GM12878 (cell line): Measurements from ENCODE around the gene WFDC13. TPM values are rescaled to one million over a fixed set of nuclear protein-coding genes. Genes with fewer than 3 reads are reported as not detected.
A peak's percentile ranks its signal among the peaks of the same experiment; 100 is the strongest.

ENCODE experiments used
- ATAC-seq: fragments of 200-7000 bp; cut with Tn5 transposase; 3 replicates; pipeline ENCODE4 v1.9.1; 2020; ENCODE audit warnings: mild to moderate bottlenecking, moderate library complexity
- BruUV-seq: library from RNA; stranded (reverse); fragments of 400-500 nt; replicated peaks from 2 replicates; lab custom pipeline; 2021; lab: Mats Ljungman, UMichigan
- CTCF ChIA-PET: fragments of 300-600 bp; sonication (Branson Sonifier 250); formaldehyde crosslinking; extraction: SDS; loops from one replicate; lab custom pipeline; 2021; ENCODE audit warnings: inconsistent platforms; lab: Yijun Ruan, JAX
- POLR2A ChIA-PET: fragments of 350-600 bp; formaldehyde crosslinking; extraction: SDS; loops from one replicate; lab custom pipeline; 2021; ENCODE audit warnings: inconsistent platforms; lab: Charles Lee
- RAD21 ChIA-PET: fragments of 300-600 bp; sonication (Branson Sonifier 250); formaldehyde crosslinking; loops from one replicate; lab custom pipeline; 2023; ENCODE audit warnings: antibody characterized with exemption; ENCODE audit not compliant: unreplicated experiment; lab: Charles Lee
- SMC1A ChIA-PET: fragments of 300-600 bp; sonication (Branson Sonifier 250); formaldehyde crosslinking; loops from one replicate; lab custom pipeline; 2023; ENCODE audit not compliant: unreplicated experiment, uncharacterized antibody; lab: Charles Lee
- DNase-seq: peaks from one replicate; pipeline ENCODE4 v3.0.0-alpha.2; 2011; ENCODE audit warnings: low read depth, low spot score
- FAIRE-seq: peaks from 3 replicates; lab custom pipeline; 2011; peaks lifted over from hg19 to GRCh38; lab: Jason Lieb, UNC
- H2AFZ ChIP-seq: 2 replicates; pipeline ENCODE4 v1.6.0; 2011; ENCODE audit warnings: low read depth, low read length, control low read depth; ENCODE audit not compliant: control insufficient read depth
- H3K27ac ChIP-seq: 2 replicates; pipeline ENCODE4 v1.5.1; 2011; ENCODE audit warnings: control low read depth; ENCODE audit not compliant: control insufficient read depth, insufficient read depth
- H3K27me3 ChIP-seq, 2 experiments: replicated peaks in 1 of 2; 2 replicates each; pipeline versions ENCODE4 v1.6.0 to v1.6.1; 2011; ENCODE audit warnings: low read length in 1 of 2; ENCODE audit not compliant: control insufficient read depth in 2 of 2, insufficient read depth in 2 of 2
- H3K36me3 ChIP-seq, 2 experiments: 2 replicates each; pipeline ENCODE4 v1.5.1; 2011; ENCODE audit warnings: low read length in 1 of 2; ENCODE audit not compliant: control insufficient read depth in 2 of 2, insufficient read depth in 2 of 2
- H3K4me1 ChIP-seq: 2 replicates; pipeline ENCODE4 v1.6.1; 2011; ENCODE audit warnings: mild to moderate bottlenecking, low read length, moderate library complexity, mixed read lengths; ENCODE audit not compliant: control insufficient read depth, insufficient read depth
- H3K4me2 ChIP-seq: 2 replicates; pipeline ENCODE4 v1.6.0; 2011; ENCODE audit warnings: control low read depth; ENCODE audit not compliant: control insufficient read depth, insufficient read depth
- H3K4me3 ChIP-seq: fragments of 200-600 bp; sonication (generic); 2 replicates; pipeline ENCODE4 v1.5.1; 2016
- H3K79me2 ChIP-seq: 2 replicates; pipeline ENCODE4 v1.6.0; 2011; ENCODE audit warnings: low read length; ENCODE audit not compliant: control insufficient read depth, insufficient read depth
- H3K9ac ChIP-seq: 2 replicates; pipeline ENCODE4 v1.8.0; 2011; ENCODE audit warnings: low read length, control low read depth, mixed read lengths; ENCODE audit not compliant: control insufficient read depth, insufficient read depth
- H3K9me3 ChIP-seq: replicated peaks from 3 replicates; pipeline ENCODE4 v1.5.1; 2011; ENCODE audit warnings: mild to moderate bottlenecking, low read length; ENCODE audit not compliant: control insufficient read depth, insufficient read depth
- H4K20me1 ChIP-seq: 2 replicates; pipeline ENCODE4 v1.6.0; 2011; ENCODE audit not compliant: control insufficient read depth, insufficient read depth
- HCFC1 ChIP-seq: fragments of 150-350 bp; IDR thresholded peaks from 2 replicates; pipeline ENCODE4 v1.6.1; 2014; ENCODE audit warnings: low read length
- SPI1 ChIP-seq: IDR thresholded peaks from 2 replicates; pipeline ENCODE4 v1.6.1; 2011; ENCODE audit warnings: low read depth, mild to moderate bottlenecking, low read length, moderate library complexity, borderline replicate concordance; ENCODE audit not compliant: insufficient read depth
- SREBF2 ChIP-seq: IDR thresholded peaks from 2 replicates; pipeline ENCODE4 v1.6.1; 2012; ENCODE audit warnings: mild to moderate bottlenecking, low read length
- SRF ChIP-seq, 2 experiments: IDR thresholded peaks; 2 replicates each; pipeline ENCODE4 v1.6.1; 2011; ENCODE audit warnings: low read depth in 2 of 2, low read length in 2 of 2, mild to moderate bottlenecking in 1 of 2, moderate library complexity in 1 of 2
- USF2 ChIP-seq: IDR thresholded peaks from 2 replicates; pipeline ENCODE4 v1.6.1; 2011; ENCODE audit warnings: low read depth, low read length, improper control_type of control experiment, borderline replicate concordance
- WGBS: methylation state at CpG from one replicate; pipeline ENCODE4 v1.1.6; 2016; ENCODE audit warnings: low lambda C conversion rate; ENCODE audit not compliant: insufficient replicate concordance, insufficient coverage; ENCODE audit errors: missing lambda C conversion rate; 5-methylcytosine and 5-hydroxymethylcytosine counted together
- in situ Hi-C: fragments of 300-500 bp; cut with MboI; formaldehyde crosslinking; loops from 9 replicates; pipeline ENCODE4 v1.14.3; 2018; ENCODE audit warnings: mixed read lengths
- intact Hi-C: fragments of 100-400 bp; cut with micrococcal nuclease; formaldehyde crosslinking; loops from one replicate; pipeline ENCODE4 v1.14.2; 2022; ENCODE audit not compliant: unreplicated experiment
- polyA plus RNA-seq, 11 experiments: library from polyadenylated mRNA; depleted of rRNA in 4 of 11; unstranded in 6 of 11; stranded (reverse) in 5 of 11; fragments of >200 nt; fragmentation: Nextera tagmentation in 4 of 11; fragmentation: Illumina TruSeq in 1 of 11; extraction: Ambion mirVana in 4 of 11; extraction: Trizol in 1 of 11; gene quantifications; 1 replicate in 1 of 11; 2 replicates in 10 of 11; pipeline versions ENCODE4 v1.2.1 to v1.2.3, GENCODE V29; 2011 to 2016; ENCODE audit warnings: inconsistent platforms in 2 of 11, missing spikeins in 2 of 11, low read depth in 1 of 11
- total RNA-seq, 4 experiments: library from RNA; depleted of rRNA in 3 of 4; stranded (reverse); fragments of >200 nt in 3 of 4; fragmentation: Illumina TruSeq in 1 of 4; extraction: Trizol in 1 of 4; gene quantifications; 2 replicates each; pipeline versions ENCODE4 v1.2.1 to v1.2.3, GENCODE V29; 2013 to 2021
- TF ChIP-seq, protein P1 (sequence below): IDR thresholded peaks from 2 replicates; pipeline ENCODE4 v1.6.1; 2011; ENCODE audit warnings: mild to moderate bottlenecking, low read depth, low read length, moderate library complexity; ENCODE audit not compliant: insufficient replicate concordance

The WFDC13 gene
- total and polyA plus RNA-seq, 10 of the 15 experiments (the other 5 are each of a cell fraction or from before 2014, with no cell fraction given): not detected

DNA sequence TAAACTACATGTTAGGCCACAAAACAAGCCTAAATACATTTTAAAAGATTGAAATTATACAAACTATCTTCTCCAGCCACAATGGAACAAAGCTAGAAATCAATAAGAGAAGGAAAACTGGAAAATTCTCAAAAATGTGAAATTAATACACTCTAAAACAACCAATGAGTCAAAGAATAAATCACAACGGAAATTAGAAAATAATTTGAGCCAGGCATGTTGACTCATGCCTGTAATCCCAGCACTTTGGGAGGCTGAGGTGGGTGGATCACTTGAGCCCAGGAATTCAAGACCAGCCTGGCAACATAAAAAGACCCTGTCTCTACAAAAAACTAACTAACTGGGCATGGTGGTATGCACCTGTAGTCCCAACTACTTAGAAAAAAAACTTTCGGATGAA lies 6.3 kb upstream of the WFDC13 start (continued):
- TF ChIP-seq USF2 (no peak), SREBF2 (no peak), HCFC1 (no peak)
- TF ChIP-seq, protein P1, sequence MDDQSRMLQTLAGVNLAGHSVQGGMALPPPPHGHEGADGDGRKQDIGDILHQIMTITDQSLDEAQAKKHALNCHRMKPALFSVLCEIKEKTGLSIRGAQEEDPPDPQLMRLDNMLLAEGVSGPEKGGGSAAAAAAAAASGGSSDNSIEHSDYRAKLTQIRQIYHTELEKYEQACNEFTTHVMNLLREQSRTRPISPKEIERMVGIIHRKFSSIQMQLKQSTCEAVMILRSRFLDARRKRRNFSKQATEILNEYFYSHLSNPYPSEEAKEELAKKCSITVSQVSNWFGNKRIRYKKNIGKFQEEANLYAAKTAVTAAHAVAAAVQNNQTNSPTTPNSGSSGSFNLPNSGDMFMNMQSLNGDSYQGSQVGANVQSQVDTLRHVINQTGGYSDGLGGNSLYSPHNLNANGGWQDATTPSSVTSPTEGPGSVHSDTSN: no peak

- no peaks in the 10 kb centered on the region for H3K36me3 ChIP-seq
- TF ChIP-seq SPI1: peak; percentile 88
- TF ChIP-seq SRF (IDR thresholded peaks at IDR 0.05; ENCODE audit: low read depth in 2 of 2, low read length in 2 of 2): no peak
- in situ Hi-C loops (no loop called here), intact Hi-C loops (no loop called here)
- peak overlapping the region; percentile 77 for H3K4me2 ChIP-seq
- peak overlapping the region; percentile 39; the same call in 1 of the 2 replicates for H3K27ac ChIP-seq
- no peaks in the 10 kb centered on the region for H4K20me1 ChIP-seq
- SMC1A ChIA-PET: no interaction called here
- H3K27me3 ChIP-seq: no peaks in the 10 kb centered on the region
- peaks cover 17% of the 10 kb centered on the region for H3K4me1 ChIP-seq
- no peak overlapping the region for H3K9ac ChIP-seq
- DNase-seq (peak; percentile 8), ATAC-seq (peak; percentile 75), FAIRE-seq (no peak)
- POLR2A ChIA-PET: no interaction called here
- BruUV-seq: no TSS peak
- no peaks in the 10 kb centered on the region for H3K79me2 ChIP-seq
- no peak overlapping the region for H3K4me3 ChIP-seq
- CTCF ChIA-PET: no interaction called here
- RAD21 ChIA-PET: interaction anchor here (0.7 kb wide), 1 partner anchor 986 kb away, joined by 3 read pairs; no protein-coding TSS in a partner anchor
- peak overlapping the region; percentile 15 for H2AFZ ChIP-seq
- 36% methylated on average over 4 of the region's 4 CpGs for WGBS
- no peaks in the 10 kb centered on the region; the same call in 2 of the 3 replicates for H3K9me3 ChIP-seq
Observed at GRCh38 chr20:45701104-45701503, 734 bp upstream of the WFDC13 start.
